Activated CD4-positive, alpha-beta T cell treated with anti-CD3 and anti-CD28 coated beads, Interleukin-2, amount 10 ng/mL, durations not matched to agents 7 days and 5 days (primary cell): ENCODE results near the gene COMMD1. TPM values are rescaled to one million over a fixed set of nuclear protein-coding genes. Genes with fewer than 3 reads are reported as not detected.
"Not testable (repeated sequence)": the region's sequence is repeated elsewhere in the genome, so short reads cannot be mapped to it uniquely, and the experiment has no call there.

Source experiments
- CTCF ChIA-PET: fragments of 350-600 bp; sonication (Branson Sonifier 250); formaldehyde crosslinking; loops from one replicate; lab custom pipeline; 2021; ENCODE audit warnings: antibody characterized with exemption; lab: Charles Lee
- POLR2A ChIA-PET: fragments of 350-600 bp; sonication (Branson Sonifier 250); formaldehyde crosslinking; loops from one replicate; lab custom pipeline; 2021; ENCODE audit warnings: antibody characterized with exemption; lab: Charles Lee
- DNase-seq: peaks from one replicate; pipeline ENCODE4 v3.0.0-alpha.2; 2020
- H3K27ac Mint-ChIP-seq: one replicate; pipeline ENCODE4 v1.8.0; 2021; ENCODE audit warnings: mild to moderate bottlenecking, moderate library complexity, mixed read lengths
- H3K27me3 Mint-ChIP-seq: one replicate; pipeline ENCODE4 v1.8.0; 2021; ENCODE audit warnings: mixed read lengths
- H3K36me3 Mint-ChIP-seq: one replicate; pipeline ENCODE4 v1.8.0; 2021; ENCODE audit warnings: low read depth, mixed read lengths
- H3K4me1 Mint-ChIP-seq: one replicate; pipeline ENCODE4 v1.8.0; 2021; ENCODE audit warnings: mixed read lengths
- H3K4me3 Mint-ChIP-seq: one replicate; pipeline ENCODE4 v1.8.0; 2021; ENCODE audit warnings: mild to moderate bottlenecking, moderate library complexity, mixed read lengths
- H3K9me3 Mint-ChIP-seq: one replicate; pipeline ENCODE4 v1.8.0; 2021; ENCODE audit warnings: mixed read lengths
- total RNA-seq, 2 experiments: library from RNA; stranded (reverse); gene quantifications; one replicate each; pipeline ENCODE4 v1.2.3, GENCODE V29; 2021

Gene COMMD1
- total RNA-seq, result 10 to 100 TPM; 29.1 to 30.6 TPM

DNA sequence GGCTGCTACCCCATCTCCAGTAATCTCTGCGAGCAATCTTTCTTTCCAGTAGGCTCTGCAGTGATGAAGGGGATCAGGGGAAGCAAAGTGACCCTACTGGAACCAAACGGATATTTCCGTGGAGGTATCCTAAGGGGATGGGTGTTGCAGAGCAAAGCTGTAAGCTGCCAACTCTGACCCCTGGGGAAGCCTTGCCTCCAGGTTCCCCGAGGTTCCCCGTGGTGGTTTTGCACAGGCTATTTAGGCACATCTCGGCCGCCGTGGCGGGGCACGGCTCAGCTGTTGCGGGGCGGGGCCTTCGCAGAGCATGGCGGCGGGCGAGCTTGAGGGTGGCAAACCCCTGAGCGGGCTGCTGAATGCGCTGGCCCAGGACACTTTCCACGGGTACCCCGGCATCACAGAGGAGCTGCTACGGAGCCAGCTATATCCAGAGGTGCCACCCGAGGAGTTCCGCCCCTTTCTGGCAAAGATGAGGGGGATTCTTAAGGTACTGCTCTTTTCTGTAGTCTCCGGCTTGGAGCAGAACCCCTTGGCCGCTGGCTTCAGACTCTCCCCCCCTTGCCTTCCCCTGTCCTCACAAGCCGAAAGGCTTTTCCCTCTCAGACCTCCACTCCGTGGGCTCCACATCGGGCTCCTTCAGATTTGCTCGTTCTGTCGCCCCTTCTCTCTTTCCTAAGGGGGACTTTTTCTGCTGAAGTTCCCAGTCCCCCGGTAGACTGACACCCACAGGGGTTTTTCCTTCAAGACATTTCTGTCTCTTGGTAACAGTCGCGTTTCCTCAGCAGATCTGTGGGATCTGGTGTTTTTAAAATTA is at the start of gene COMMD1:
Gene COMMD1, plus strand, starts transcription at position 303 of the 814 bp plus-strand sequence. Its CDS starts 5 bp downstream, at position 308.
- Mint-ChIP-seq H3K4me1 (peaks cover 23% of the 10 kb centered on the region), H3K27ac (peak within 1 kb of the TSS; percentile 89), H3K9me3 (no peaks in the 10 kb centered on the region), H3K4me3 (peak within 1 kb of the TSS; percentile 96), H3K27me3 (no peaks in the 10 kb centered on the region), H3K36me3 (no peaks in the 10 kb centered on the region)
- CTCF ChIA-PET, result no interaction called here
- peak; percentile 87 for DNase-seq
- POLR2A ChIA-PET, result no interaction called here

DNA sequence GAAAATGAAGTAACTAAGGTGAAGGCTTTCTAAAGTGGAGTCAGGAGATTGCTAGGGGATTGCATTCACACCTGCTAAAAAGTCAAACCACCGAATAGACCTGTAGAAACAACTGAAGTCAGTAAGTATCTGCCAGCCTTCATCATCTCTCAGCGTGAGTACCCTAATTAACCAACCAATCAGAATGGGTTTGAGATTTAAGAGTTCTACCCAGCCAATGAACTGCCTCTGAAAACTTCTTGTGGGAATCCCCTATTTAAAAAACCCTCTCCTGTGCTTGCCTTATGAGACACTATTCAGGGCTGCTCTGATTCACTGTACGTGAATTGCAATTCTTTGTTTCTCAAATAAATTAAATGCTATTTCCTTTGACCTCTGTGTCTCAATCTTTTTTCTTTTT is 48.2 kb upstream of the COMMD1 start:
- H3K4me1 Mint-ChIP-seq, result peaks cover 26% of the 10 kb centered on the region
- CTCF ChIA-PET, result interaction anchor here (0.7 to 1.0 kb wide), 2 partner anchors 10 to 558 kb away, joined by 3 to 6 read pairs; no protein-coding TSS in a partner anchor
- no peak overlapping the region for H3K4me3 Mint-ChIP-seq
- no peak overlapping the region for H3K27ac Mint-ChIP-seq
- H3K27me3 Mint-ChIP-seq, result no peaks in the 10 kb centered on the region
- DNase-seq, result no peak
- peaks cover 7% of the 10 kb centered on the region for H3K36me3 Mint-ChIP-seq
- POLR2A ChIA-PET, result no interaction called here
- no peaks in the 10 kb centered on the region for H3K9me3 Mint-ChIP-seq

DNA sequence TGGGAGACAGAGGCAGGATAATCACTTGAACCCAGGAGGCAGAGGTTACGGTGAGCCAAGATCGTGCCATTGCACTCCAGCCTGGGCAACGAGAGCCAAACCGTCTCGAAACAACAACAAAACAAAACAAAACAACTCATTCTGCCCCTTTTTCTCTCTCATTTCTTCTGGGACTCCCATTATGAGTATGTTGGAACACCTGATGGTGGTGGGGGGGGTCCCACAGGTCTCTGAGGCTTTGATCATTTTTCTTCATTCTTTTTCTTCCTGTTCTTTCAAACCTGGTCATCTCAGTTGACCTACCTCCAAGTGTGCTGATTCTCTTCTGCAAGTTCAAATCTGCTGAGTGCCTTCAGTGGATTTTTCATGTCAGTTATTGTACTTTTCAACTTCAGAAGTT is 43.4 kb upstream of the COMMD1 start:
- DNase-seq, result no peak
- H3K4me1 Mint-ChIP-seq, result peaks cover 1% of the 10 kb centered on the region
- peaks cover 29% of the 10 kb centered on the region for H3K36me3 Mint-ChIP-seq
- ChIA-PET POLR2A (no interaction called here), CTCF (interaction anchor here (1.0 kb wide), 1 partner anchor 20 kb away, joined by 3 read pairs; no protein-coding TSS in a partner anchor)
- H3K4me3 Mint-ChIP-seq, result no peak overlapping the region
- H3K27ac Mint-ChIP-seq, result no peak overlapping the region
- H3K9me3 Mint-ChIP-seq, result no peaks in the 10 kb centered on the region
- H3K27me3 Mint-ChIP-seq, result no peaks in the 10 kb centered on the region

DNA sequence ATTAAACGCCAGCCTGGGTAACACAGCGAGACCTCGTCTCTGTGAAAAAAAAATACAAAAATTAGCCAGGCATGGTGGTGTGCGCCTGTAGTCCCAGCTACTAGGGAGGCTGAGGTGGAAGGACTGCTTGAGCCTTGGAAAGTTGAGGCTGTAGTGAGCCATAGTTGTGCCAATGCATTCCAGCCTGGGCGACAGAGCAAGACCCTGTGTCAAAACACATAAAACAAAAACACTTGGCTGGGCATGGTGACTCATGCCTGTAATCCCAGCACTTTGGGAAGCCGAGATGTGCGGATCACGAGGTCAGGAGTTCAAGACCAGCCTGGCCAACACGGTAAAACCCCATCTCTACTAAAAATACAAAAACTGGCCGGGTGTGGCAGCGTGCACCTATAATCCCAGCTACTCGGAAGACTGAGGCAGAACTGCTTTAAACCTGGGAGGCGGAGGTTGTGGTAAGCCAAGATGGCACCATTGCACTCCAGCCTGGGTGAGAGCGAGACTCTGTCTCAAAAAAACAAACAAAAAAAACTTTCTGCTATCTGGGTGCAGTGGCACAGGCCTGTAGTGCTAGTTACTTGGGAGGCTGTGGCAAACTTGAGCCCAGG is 38.9 kb upstream of the COMMD1 start:
- H3K4me1 Mint-ChIP-seq, H3K4me3 Mint-ChIP-seq, H3K27me3 Mint-ChIP-seq, H3K27ac Mint-ChIP-seq, DNase-seq, H3K9me3 Mint-ChIP-seq: not testable (repeated sequence)
- POLR2A ChIA-PET, result interaction anchor here (0.6 to 0.7 kb wide), 2 partner anchors 16 to 698 kb away, joined by 4 read pairs; no protein-coding TSS in a partner anchor
- peaks cover 54% of the 10 kb centered on the region for H3K36me3 Mint-ChIP-seq
- CTCF ChIA-PET, result interaction anchor here (0.6 kb wide), 2 partner anchors 14 to 16 kb away, joined by 3 read pairs; no protein-coding TSS in a partner anchor

DNA sequence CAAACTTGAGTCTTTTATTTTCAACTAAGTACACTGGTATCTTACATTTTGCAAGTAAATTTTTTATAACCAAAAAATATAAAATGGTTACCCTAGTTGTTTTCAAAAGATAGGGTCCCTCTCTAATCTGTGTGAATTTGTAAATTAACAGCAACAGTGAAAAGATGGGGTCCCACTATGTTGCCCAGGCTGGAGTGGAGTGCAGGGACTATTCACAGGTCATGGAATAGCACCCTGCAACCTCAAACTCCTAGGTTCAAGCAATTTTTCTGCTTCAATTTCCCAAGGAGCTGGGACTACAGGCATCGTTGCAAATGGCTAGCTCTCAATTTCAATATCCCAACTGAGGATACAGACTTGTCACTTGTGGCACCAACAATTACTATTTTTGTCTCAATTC is 29.1 kb upstream of the COMMD1 start:
- peaks cover 53% of the 10 kb centered on the region for H3K36me3 Mint-ChIP-seq
- H3K27ac Mint-ChIP-seq, result no peak overlapping the region
- ChIA-PET POLR2A (no interaction called here), CTCF (no interaction called here)
- peaks cover 2% of the 10 kb centered on the region for H3K4me1 Mint-ChIP-seq
- H3K4me3 Mint-ChIP-seq, result no peak overlapping the region
- DNase-seq, result no peak
- no peaks in the 10 kb centered on the region for H3K27me3 Mint-ChIP-seq
- no peaks in the 10 kb centered on the region for H3K9me3 Mint-ChIP-seq

DNA sequence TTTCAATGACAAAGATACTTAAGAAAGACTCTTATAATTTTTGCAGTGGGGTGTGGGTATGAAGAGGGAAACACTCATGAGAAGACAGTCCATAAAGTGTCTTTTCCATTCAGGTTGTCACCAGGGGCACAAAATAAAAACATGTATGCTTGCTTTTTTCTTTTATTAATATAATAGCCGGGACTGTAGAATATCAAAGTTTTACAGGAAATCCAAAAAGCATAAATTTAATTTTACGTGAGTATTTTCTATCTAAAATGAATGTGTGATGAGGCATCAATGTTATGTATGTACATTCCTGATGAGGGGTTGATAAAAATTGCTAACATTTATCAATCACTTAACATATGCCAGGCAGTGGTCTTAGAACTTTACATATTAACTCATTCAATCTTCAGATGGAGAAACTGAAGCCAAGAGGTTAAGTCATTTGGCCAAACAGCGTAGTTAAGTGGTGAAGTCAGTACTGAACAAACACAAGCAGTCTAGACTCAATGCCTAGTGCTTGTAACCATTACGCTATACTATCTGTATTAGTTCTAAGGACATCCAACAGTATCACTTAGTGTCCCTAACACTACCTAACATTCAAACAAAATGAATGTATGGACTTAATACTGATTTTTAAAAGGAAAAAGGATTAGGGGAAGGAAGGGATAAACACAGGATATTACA is 27.8 kb upstream of the COMMD1 start:
- H3K9me3 Mint-ChIP-seq, result no peaks in the 10 kb centered on the region
- no peak overlapping the region for H3K27ac Mint-ChIP-seq
- peaks cover 2% of the 10 kb centered on the region for H3K4me1 Mint-ChIP-seq
- H3K27me3 Mint-ChIP-seq, result no peaks in the 10 kb centered on the region
- CTCF ChIA-PET, result no interaction called here
- H3K36me3 Mint-ChIP-seq, result peaks cover 51% of the 10 kb centered on the region
- no peak for DNase-seq
- H3K4me3 Mint-ChIP-seq, result no peak overlapping the region
- POLR2A ChIA-PET, result no interaction called here

DNA sequence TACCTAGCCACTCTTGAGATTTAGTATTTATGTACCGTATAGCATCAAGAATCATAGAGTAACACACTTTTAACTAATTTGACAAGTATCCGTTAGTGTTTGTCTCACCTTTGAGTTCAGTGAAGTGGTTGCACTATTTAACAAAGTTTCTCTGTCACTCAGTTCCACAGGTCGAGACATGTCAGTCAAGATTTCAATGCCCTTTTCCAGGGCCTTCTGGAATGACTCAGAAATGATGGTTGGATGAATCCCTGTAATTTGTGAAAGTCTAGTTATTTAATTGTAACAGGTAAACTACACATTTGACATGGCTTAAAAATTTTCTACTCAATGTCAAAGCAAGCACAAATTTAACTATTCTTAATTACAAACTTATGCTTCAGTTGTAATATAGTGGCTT is 26.7 kb upstream of the COMMD1 start:
- Mint-ChIP-seq H3K4me3 (no peak overlapping the region), H3K9me3 (no peaks in the 10 kb centered on the region), H3K27ac (no peak overlapping the region), H3K4me1 (peaks cover 2% of the 10 kb centered on the region), H3K27me3 (no peaks in the 10 kb centered on the region), H3K36me3 (peaks cover 55% of the 10 kb centered on the region)
- no peak for DNase-seq
- POLR2A ChIA-PET, result no interaction called here
- CTCF ChIA-PET, result no interaction called here

DNA sequence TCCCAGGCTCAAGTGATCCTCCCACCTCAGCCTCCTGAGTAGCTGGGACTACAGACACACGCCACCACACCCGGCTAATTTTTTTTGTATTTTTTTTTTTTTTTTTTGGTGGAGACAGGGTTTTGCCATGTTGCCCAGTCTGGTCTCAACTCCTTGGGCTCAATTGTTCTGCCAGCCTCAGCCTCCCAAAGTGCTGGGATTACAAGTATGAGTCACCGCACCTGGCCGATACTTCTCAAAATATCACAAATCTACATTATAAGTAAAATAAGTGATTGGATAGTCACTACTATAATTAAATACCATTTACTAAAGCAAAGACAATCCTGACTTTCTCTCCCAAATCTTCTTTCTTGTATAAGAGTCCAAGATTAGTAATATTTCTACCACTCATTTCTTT is 26.1 kb upstream of the COMMD1 start:
- DNase-seq, H3K4me3 Mint-ChIP-seq, H3K27ac Mint-ChIP-seq, H3K27me3 Mint-ChIP-seq, POLR2A ChIA-PET, H3K4me1 Mint-ChIP-seq, H3K9me3 Mint-ChIP-seq: not testable (repeated sequence)
- CTCF ChIA-PET, result interaction anchor here (1.1 kb wide), 1 partner anchor 27 kb away, joined by 3 read pairs; no protein-coding TSS in a partner anchor
- H3K36me3 Mint-ChIP-seq, result peaks cover 50% of the 10 kb centered on the region

DNA sequence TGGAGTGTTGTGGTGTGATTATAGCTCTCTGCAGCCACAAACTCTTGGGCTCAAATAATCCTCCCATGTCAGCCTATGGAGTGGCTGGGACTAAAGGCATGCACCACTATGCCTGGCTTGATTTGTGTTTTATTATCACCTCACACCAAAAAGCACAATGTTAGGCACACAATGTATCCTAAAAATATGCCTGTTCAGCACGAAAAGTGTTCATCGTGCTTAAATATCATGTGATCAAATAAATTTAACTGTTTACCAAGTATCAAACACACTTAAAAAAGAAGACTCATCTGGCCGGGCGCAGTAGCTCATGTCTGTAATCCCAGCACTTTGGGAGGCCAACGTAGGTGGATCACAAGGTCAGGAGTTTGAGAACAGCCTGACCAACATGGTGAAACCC is 22.6 kb upstream of the COMMD1 start:
- CTCF ChIA-PET, result interaction anchor here (0.6 to 1.4 kb wide), 3 partner anchors 17 to 387 kb away, joined by 3 read pairs; no protein-coding TSS in a partner anchor
- Mint-ChIP-seq H3K27me3 (no peaks in the 10 kb centered on the region), H3K4me3 (no peak overlapping the region), H3K36me3 (peaks cover 51% of the 10 kb centered on the region), H3K27ac (no peak overlapping the region), H3K4me1 (peaks cover 19% of the 10 kb centered on the region), H3K9me3 (no peaks in the 10 kb centered on the region)
- no peak for DNase-seq
- POLR2A ChIA-PET, result interaction anchor here (0.6 kb wide), 2 partner anchors 16 to 151 kb away, joined by 3 to 4 read pairs; no protein-coding TSS in a partner anchor

DNA sequence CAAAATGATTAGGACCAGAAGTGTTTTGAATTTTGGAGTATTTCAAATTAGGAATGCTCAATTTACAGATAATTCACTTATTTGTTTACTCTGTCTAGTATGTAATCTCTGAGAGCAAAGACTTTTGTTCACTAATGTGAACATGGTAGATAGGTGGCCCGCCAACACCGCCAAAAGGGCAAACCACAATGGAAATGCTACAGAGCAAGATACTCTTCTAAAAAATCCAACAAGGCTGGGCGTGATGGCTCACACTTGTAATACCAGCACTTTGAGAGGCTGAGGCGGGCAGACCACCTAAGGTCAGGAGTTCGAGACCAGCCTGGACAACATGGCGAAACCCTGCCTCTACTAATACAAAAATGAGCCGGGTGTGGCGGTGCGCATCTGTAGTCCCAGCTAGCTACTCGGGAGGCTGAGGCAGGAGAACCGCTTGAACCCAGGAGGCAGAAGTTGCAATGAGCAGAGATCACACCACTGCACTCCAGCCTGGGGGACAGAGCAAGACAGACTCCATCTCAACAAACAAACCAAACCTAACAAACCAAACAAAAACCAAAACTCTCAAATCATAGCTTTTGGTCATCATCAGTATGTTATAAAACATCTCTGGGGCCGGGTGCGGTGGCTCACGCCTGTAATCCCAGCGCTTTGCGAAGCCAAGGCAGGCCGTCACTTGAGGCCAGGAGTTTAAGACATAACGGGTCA is 19.4 kb upstream of the COMMD1 start:
- Mint-ChIP-seq H3K36me3 (peaks cover 39% of the 10 kb centered on the region), H3K27me3 (no peaks in the 10 kb centered on the region), H3K4me3 (peak overlapping the region; percentile 97), H3K4me1 (peaks cover 25% of the 10 kb centered on the region), H3K27ac (no peak overlapping the region), H3K9me3 (no peaks in the 10 kb centered on the region)
- DNase-seq, result no peak
- POLR2A ChIA-PET, result no interaction called here
- CTCF ChIA-PET, result interaction anchor here (1.0 kb wide), 1 partner anchor 181 kb away, joined by 3 read pairs; no protein-coding TSS in a partner anchor

DNA sequence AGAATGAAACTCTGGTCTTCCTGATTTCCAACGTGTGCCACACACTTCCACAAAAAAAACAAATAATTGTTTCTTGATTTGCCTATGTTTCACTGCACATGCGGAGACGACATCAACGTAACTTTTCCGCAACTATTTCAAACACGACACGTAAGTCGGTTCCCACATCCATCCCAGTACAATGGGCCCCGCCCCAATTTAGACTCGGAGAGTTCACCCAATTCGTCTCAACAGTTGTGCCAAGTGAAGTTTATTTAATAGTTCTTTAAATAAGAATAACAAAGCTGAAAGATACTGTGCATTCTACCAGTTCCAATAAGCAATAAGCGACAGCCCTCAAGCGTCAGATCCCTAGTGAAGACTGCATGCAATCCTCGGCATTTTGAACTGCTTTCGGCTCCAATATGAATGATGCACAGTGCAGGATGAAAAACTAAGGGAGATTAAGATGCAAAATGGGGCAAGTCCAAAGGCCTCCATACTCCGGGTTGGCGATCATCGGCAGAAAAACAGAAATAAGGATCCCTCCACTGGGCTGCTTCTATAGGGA is 17.7 kb upstream of the COMMD1 start:
- Mint-ChIP-seq H3K36me3 (peaks cover 30% of the 10 kb centered on the region), H3K9me3 (no peaks in the 10 kb centered on the region), H3K4me1 (peaks cover 25% of the 10 kb centered on the region), H3K27me3 (no peaks in the 10 kb centered on the region), H3K4me3 (peak overlapping the region; percentile 97), H3K27ac (peak overlapping the region; percentile 99)
- POLR2A ChIA-PET, result no interaction called here
- CTCF ChIA-PET, result no interaction called here
- DNase-seq, result peak; percentile 16
